ENCODE measurements around the gene CCDC54.
A peak's percentile ranks its signal among the peaks of the same experiment; 100 is the strongest.
"Not testable (repeated sequence)": the region's sequence is repeated elsewhere in the genome, so short reads cannot be mapped to it uniquely, and the experiment has no call there.

CCDC54 gene

DNA sequence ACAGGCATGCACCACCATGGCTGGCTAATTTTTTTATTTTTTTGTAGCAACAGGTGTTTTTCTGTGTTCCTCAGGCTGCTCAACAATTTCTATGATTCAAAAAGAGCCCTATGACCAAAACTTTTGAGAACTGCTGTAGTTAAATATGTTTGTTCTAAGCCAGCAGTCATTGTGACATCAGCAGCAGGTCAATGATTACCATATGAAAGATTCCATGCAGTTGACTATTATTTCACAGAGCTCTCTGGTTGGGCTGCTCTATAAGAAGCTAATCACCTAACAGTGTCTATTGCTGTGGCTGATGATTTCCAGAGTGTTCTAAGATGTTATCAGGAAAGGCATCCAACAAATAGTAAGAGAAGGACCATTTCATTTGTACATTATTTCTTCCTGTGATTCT is at the start of gene CCDC54:
TSS of gene CCDC54 (plus strand) at position 289 of the 400 bp plus-strand sequence. CDS start 149 bp downstream, outside the sequence.
- TF ChIP-seq CTCF (conservative IDR thresholded peaks at IDR 0.05; ENCODE audit: control insufficient read depth, insufficient read depth, low read depth, low read length), result no peak
- no peak within 1 kb of the TSS for H3K4me3 ChIP-seq (ENCODE audit: control insufficient read depth, low read depth, low read length)
- DNase-seq (ENCODE audit: low read depth), result peak; percentile 31

GRCh38 chr3:107328069-107328468 is 49.2 kb upstream of the CCDC54 start:
- no peak overlapping the region for H3K4me3 ChIP-seq (ENCODE audit: control insufficient read depth, low read depth, low read length)

GRCh38 chr3:107329088-107329487 is 48.2 kb upstream of the CCDC54 start:
- no peak for DNase-seq (ENCODE audit: low read depth)
- H3K4me3 ChIP-seq (ENCODE audit: control insufficient read depth, low read depth, low read length), result no peak overlapping the region
- no peak for TF ChIP-seq CTCF (conservative IDR thresholded peaks at IDR 0.05; ENCODE audit: control insufficient read depth, insufficient read depth, low read depth, low read length)

More at GRCh38 chr3:107328069-107328468, 49.2 kb upstream of the CCDC54 start:
- TF ChIP-seq CTCF (conservative IDR thresholded peaks at IDR 0.05; ENCODE audit: control insufficient read depth, insufficient read depth, low read depth, low read length), result no peak
- DNase-seq (ENCODE audit: low read depth), result no peak

DNA sequence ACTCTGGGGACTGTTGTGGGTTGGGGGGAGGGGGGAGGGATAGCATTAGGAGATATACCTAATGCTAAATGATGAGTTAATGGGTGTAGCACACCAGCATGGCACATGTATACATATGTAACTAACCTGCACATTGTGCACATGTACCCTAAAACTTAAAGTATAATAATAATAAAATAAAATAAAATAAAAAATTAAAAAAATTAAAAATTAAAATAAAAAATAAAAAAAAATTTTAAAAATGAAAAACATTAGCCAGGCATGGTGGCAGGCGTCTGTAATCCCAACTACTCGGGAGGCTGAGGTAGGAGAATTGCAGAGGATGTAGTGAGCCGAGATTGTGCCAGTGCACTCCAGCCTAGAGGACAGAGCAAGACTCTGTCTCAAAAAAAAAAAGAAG is 37.5 kb upstream of the CCDC54 start:
- not testable (repeated sequence) for H3K4me3 ChIP-seq (ENCODE audit: control insufficient read depth, low read depth, low read length); DNase-seq (ENCODE audit: low read depth)

GRCh38 chr3:107344722-107345121 is 32.5 kb upstream of the CCDC54 start:
- TF ChIP-seq CTCF (conservative IDR thresholded peaks at IDR 0.05; ENCODE audit: control insufficient read depth, insufficient read depth, low read depth, low read length), result no peak
- no peak for DNase-seq (ENCODE audit: low read depth)
- H3K4me3 ChIP-seq (ENCODE audit: control insufficient read depth, low read depth, low read length), result no peak overlapping the region

DNA sequence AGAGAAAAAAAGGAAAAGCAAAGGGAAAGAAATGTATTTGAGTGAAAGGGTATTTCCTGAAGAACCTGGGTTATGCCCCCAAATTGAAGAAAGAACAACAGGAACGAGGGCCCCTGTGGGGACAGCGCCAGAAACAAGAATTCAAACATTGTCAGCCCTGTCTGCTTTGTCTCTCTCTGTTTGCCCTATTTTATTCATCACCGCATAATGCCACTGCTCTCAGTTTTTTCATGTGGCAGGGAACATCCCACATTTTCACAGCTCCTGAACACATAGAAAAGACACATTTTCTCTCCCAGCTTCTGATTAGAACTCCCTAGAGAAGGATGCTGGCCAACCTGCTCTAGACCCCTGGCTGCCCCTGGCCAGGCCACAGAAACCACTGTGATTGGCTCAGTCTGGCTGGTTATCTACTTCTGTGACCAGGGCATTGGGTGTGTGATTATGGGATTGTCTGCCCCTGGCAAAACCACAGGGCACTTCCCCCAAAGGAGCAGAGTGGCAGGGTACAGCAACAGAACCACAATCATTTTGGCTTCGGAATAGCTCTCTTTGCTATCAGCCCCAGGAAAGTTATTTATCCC is 31.3 kb upstream of the CCDC54 start:
- DNase-seq (ENCODE audit: low read depth), result no peak
- H3K4me3 ChIP-seq (ENCODE audit: control insufficient read depth, low read depth, low read length), result no peak overlapping the region
- TF ChIP-seq CTCF (conservative IDR thresholded peaks at IDR 0.05; ENCODE audit: control insufficient read depth, insufficient read depth, low read depth, low read length), result no peak

DNA sequence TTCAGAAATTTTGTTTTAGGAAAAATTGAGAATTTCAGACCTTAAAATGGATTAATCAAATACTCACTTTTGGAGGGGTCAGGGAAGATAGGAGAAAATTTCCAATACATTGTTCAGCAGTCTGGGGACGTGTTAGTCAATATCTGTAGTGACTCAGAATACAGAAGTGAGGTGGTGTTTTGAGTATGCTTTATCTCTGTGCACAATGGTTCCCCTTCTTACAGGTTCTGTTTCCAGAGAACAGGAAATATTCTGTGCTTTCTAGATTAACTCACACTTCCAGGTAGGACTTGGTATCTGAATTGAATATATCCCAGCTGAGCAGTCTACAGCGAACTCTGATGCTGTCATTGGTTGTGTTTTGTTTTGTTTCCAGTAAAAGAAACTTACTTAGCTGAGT is 30.7 kb upstream of the CCDC54 start:
- no peak overlapping the region for H3K4me3 ChIP-seq (ENCODE audit: control insufficient read depth, low read depth, low read length)
- DNase-seq (ENCODE audit: low read depth), result no peak
- no peak for TF ChIP-seq CTCF (conservative IDR thresholded peaks at IDR 0.05; ENCODE audit: control insufficient read depth, insufficient read depth, low read depth, low read length)
